Thyroid gland (tissue), 4 donors: ENCODE results near the gene STK4.
A peak's percentile ranks its signal among the peaks of the same experiment; 100 is the strongest.

Experiments
- POLR2A ChIP-seq, 2 donors: fragments of 450-650 bp; IDR thresholded peaks; one replicate each; pipeline ENCODE4 v1.6.1; 2017; ENCODE audit warnings: antibody characterized with exemption in 2 of 2, mild to moderate bottlenecking in 2 of 2, moderate library complexity in 1 of 2
- TF ChIP-seq, protein P1 (sequence below), 6 experiments: fragments of 200-600 bp in 3 of 6; fragments of 450-650 bp in 3 of 6; sonication (generic) in 3 of 6; IDR thresholded peaks; one replicate each; pipeline ENCODE4 v1.5.1; 2016 to 2019; ENCODE audit warnings: antibody characterized with exemption in 6 of 6, mild to moderate bottlenecking in 2 of 6, inconsistent platforms in 1 of 6, moderate library complexity in 1 of 6

- TF ChIP-seq, protein P1, sequence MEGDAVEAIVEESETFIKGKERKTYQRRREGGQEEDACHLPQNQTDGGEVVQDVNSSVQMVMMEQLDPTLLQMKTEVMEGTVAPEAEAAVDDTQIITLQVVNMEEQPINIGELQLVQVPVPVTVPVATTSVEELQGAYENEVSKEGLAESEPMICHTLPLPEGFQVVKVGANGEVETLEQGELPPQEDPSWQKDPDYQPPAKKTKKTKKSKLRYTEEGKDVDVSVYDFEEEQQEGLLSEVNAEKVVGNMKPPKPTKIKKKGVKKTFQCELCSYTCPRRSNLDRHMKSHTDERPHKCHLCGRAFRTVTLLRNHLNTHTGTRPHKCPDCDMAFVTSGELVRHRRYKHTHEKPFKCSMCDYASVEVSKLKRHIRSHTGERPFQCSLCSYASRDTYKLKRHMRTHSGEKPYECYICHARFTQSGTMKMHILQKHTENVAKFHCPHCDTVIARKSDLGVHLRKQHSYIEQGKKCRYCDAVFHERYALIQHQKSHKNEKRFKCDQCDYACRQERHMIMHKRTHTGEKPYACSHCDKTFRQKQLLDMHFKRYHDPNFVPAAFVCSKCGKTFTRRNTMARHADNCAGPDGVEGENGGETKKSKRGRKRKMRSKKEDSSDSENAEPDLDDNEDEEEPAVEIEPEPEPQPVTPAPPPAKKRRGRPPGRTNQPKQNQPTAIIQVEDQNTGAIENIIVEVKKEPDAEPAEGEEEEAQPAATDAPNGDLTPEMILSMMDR (IDR thresholded peaks at IDR 0.05), result peak in 1 of 6 experiments; percentile 19
- TF ChIP-seq POLR2A (IDR thresholded peaks at IDR 0.05), result no peak
Observed at GRCh38 chr20:45080867-45081624, 114.7 kb downstream of the STK4 start.
